ENCODE results near the gene TBC1D22A.

TBC1D22A gene

DNA sequence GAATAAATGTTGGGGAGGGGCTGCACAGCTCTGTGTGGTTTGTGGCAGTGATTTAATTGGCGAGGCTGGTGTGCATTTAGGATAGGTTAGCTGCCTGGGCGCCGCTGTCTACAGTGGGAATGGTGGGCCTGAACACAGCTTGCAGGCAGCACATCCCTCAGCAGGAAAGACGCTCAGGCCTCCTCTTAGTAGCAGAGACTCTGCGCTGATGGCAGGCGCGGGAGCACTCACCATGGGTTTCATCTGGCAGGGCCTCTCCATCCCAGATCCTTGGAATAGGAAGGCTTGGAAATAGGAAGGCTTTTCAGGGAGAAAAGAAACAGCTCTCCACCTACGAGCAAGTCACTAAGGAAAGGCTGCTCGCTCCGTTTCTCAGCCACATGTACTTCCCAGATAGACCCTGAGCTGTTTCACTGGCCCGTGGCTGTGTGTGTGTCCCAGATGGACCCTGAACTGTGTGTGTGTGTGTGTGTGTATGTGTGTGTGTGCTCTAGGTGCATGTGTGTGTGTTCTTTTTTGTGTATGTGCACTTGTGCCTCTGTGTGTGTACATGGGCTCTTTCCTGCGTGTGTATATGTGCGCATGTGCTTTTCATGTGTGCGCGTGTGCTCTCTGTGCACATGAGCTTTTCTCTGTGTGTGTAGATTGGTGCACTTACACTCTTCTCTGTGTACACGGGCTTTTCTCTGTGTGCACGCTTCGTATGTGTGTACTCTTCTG is 144.0 kb downstream of the TBC1D22A start:
- no peak for DNase-seq (ENCODE audit: low read depth in 1 of 2, low spot score in 1 of 2)

DNA sequence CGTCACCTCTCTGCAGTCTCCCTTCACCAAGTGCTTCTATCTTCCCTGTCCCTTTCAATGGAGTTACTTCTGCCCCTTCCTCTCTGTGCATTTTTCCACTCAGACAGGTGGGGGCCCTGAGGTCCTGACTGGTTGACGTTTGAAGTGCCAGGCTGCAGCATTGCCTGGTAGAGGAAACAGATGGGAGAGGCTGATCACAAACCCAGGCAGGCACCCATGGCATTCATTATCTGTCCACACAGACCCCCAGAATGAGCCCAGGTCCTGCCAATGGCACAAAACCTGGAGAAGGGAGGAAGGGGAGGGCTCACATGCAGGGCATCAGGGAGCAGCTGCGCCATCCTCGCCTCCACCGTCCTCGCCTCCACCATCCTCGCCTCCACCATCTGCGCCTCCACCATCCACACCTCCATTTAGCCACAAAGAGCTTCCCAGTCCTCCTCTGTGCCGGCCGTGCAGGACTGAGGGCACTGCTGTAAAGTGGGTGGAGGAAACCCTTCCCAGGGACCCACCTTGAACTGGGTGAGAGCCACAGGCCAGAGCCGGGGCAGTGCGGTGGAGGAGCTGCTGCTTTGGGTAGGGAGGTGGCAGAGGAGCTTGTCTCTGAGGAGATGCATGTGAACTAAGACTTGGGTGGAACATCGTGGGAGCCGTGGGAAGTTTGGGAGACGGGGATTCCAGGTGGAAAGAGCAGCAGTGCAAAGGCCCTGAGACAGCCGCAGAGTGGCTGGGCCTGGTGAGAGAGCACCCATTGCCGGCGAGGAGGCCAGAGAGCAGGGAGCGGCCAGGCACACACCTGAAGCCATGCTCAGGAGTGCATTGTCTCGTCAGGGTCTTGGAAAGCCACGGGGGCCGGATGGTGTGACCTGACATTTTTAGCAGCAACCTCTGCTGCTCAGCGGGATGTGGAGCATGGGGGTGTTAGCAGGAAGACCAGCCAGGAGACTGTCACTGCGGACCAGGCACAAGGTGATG is 145.1 kb downstream of the TBC1D22A start:
- no peak for DNase-seq (ENCODE audit: low read depth in 1 of 2, low spot score in 1 of 2)

DNA sequence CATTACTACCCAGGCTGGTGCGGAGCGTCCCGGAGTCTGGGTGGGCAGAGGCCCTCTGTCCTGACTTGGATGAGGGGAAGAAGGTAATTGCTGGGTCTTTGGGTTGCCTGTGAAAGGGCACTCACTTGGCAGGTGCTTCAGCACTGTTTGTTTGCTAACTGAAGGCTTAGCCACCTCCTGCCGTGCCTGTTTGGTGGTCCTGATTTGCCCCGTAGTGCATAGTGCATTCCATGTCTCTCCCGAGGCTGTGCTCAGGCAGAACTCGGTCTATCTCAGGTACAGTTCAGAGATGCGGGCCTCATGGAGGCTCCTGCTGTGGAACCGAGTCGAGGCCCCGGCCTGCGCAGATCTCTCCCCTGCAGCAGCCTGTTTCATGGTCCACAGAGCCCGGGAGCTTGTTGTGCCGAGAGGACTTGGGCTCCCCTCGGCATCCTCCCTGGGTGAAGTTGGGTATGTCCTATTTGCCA is 146.2 kb downstream of the TBC1D22A start:
- DNase-seq (ENCODE audit: low read depth in 1 of 2, low spot score in 1 of 2) = no peak

DNA sequence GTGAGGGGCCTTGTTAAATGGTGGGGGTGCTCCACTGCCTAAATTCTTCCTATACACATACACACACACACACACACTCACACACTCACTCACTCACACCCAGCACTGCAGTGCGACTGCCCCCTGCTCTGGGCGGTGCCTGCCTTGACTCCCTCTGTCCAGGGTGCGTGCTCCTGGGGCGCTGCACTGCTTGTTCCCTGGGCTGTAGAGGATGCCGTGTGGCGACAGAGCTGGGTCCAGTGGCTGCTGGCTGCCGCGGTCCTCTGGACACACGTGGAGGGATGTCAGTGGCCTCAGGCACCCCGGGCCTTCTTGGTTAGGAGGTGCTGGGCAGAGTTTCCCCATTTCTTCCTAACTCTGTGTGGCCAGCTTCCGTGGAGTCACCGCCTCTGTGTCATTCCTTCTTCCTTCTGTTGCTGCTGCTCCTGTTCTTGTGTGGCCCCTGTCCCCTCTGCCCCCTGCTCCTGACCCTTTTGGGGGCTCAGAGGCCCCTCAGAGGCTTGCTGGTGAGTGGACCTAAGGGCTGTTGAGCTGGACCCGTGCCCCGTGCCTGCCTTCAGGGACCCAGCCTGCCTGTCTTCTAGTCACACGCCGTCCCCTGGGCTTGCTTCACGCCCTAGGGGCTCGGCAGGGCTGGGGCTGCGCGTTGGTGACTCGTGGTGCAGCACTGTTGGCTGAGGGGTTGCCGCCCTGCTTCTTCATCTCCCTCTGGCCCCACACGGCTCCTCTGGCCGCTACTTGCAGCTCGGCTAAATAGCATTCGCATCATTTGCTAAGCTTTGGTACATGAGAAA is 147.0 kb downstream of the TBC1D22A start:
- no peak for DNase-seq (ENCODE audit: low read depth in 1 of 2, low spot score in 1 of 2)

DNA sequence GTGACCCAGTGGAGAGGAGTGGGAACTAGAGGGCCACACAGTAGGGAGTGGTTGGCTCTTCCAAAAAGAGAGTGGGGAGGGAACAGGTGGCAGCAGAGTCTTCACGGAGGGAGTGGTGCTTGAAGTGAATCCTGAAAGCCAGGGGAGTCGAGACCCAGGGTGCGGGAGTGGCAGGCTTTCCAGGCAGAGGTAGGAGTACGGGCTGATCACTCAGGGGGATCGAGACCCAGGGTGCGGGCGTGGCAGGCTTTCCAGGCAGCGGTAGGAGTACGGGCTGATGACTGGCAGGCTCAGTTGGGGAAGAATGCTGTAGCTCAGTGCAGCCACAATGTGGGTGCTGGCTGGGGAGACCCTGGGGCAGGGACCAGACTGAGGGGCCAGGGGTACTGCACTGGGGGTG is 148.2 kb downstream of the TBC1D22A start:
- no peak for DNase-seq (ENCODE audit: low read depth in 1 of 2, low spot score in 1 of 2)

DNA sequence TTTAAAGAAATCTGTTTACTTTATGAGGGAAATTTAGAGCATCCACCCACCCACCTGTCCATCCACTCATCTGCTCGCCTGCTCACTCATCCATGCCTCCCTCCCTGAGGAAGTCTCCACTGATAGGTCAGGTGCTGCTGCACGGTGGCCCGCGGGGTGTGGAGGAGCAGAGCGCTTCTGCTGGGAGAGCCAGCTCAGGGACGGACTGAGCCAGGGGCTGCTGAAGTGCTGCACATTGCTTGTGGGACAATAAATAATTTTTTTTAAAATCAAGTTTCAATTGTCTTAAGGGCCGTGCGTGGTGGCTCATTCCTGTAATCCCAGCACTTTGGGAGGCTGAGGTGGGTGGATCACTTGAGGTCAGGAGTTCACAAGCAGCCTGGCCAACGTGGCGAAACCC is 148.9 kb downstream of the TBC1D22A start:
- no peak for DNase-seq (ENCODE audit: low read depth in 1 of 2, low spot score in 1 of 2)

DNA sequence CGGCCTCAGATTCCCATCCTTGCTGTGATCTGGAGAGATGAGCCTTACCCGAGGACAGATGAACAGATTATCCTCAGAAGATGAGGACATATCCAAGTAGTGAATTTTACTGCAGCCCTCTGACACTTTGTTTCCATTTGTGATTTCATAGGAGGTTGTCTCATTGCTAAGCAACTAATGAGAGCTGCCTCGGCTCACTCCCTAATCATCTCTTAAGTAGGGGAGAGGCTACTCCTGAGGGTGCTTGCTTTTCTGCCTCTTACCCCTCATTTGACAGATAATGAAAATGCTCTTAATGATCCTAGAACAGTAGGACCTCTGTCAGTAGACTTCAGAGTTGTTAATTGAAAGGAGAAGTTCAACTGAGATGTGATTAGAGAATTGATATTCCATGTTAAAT is 150.9 kb downstream of the TBC1D22A start:
- no peak for DNase-seq (ENCODE audit: low read depth in 1 of 2, low spot score in 1 of 2)

DNA sequence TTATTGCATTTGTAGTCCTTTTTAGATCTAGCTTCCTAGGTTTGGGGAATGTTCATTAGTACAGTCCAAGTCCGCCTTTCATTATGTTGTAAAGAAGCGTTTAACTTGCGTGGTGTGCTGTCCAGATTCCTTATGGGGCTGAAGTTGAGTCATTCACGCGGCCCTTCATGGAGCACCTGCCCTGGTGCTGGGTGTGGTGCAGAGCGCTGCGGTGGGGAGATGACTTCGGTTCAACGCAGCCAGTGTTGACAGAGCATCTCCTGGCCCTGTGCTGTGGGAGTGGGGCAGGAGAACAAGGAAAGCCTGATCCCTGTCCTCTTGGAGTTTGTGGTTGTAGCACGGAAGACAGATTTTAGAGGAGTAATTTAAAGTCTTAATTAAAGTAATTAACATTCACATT is 152.0 kb downstream of the TBC1D22A start:
- no peak for DNase-seq (ENCODE audit: low read depth in 1 of 2, low spot score in 1 of 2)

DNA sequence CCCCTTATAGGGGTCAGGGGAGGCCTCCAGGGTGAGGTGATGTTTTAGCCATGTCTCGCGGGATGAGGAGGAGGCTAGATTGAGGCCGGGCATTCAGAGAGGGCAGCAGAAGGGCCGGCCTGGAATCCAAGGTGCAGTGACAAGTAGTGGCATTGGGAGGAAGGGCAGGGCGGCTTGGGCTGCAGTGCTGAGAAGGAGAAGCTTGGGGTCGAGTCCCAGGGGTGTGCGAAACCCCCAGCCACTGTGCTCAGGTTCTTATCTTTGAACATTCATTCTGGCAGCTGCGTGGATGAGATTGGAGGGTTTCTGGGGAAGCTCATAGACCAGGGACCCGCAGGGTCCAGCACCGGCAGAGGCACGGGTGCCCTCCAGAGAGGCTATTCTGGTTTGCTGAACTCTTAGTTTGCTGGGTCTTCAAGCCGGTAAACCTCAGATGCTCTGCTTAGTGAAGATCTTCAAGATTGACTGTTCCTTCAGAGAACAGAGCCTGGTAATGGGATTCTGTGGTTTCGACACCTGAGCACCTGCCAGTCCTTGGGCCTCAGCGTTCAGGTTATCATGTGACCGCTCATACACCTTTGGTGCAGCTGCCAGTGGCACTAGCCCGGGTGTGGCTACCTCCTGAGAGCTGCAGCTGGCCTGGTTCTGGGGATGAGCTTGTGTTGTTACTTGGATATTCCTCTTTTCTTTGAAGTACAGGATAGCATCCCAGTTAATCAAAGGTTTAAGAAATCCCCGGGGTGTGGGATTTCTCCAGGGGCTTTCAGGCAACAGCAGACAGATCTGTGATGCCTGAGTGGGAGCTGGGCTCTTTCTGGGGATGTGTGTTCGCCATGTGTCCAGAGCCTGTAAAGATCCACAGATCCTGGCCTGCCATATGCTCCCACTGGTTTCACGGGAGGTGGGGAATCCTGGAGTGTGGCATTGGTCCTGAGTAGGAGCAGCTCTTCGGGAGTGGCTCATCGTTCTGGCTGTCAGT is 152.8 kb downstream of the TBC1D22A start:
- no peak for DNase-seq (ENCODE audit: low read depth in 1 of 2, low spot score in 1 of 2)

DNA sequence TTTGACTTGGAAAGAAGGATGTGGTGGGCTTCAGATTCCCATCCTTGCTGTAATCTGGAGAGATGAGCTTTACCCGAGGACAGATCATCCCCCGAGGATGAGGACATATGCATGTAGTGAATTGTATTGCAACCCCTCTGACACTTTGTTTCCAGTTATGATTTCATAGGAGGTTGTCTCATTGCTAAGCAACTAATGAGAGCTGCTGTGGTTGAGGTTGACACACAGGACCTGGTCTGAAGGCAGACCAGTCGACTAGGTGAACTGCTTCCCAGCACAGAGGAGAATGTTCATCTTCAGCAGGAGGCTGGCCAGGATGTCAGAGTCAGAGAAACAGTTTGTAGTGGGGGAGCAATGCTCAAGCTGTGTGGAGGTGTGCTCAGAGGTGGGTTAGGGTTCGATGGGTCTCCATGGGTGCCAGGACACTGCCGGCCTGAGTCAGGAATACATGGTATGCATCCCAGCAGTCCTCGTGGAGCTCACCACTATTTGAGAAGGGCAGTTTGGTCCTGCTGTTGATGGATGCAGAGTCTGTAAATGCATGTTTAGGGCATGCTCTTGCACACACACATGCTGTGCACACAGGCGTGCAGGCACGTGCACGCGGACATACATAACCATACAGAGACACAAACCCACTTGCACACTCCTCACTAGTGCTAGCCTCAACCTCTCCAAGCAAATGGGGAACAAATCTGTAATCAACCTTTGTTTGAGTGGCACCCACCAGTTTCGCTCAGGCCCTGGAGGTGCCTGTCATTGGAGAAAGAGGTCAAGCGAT is 153.7 kb downstream of the TBC1D22A start:
- no peak for DNase-seq (ENCODE audit: low read depth in 1 of 2, low spot score in 1 of 2)

DNA sequence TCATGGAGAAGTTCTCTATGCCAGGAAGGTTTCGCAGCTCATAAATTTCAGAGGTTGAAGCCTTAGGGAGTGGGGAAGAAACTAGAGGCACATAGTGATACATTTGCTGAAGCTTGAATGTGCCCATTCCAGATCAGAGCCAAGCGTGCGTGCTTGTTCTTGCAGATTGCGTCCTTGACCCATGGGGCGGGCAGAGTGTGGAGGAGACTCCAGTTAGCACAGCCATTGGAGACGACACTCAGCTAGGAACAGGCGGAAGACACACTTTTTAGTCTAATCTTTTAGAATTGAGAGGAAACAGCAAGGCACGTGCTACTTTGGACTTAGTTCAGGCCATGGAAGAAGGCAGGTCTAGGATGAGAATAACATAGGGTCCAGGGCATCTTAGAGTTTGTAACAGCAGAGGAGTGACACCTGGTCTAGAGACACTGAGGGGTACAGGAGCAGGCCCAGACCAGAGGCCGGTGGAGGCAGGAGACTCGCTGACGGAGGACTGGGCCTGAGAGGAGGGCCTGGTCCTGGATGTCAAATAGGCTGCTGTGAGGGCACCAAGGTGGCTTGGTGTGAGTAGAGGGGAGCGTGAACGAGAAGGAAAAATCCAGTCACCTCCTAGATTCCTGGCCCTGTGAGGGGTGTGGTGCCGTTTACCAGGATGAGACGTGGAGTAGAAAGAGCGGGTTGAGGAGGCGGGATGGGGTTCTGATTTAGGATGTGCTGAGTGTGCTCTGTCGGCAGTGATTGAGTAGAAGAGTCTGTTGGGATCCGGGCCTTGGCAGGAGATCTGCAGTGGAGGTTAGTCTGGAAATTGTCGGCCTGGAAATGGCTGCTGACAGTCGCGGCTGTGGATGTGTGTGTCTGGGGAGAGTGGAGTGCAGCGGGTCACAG is 154.7 kb downstream of the TBC1D22A start:
- DNase-seq (ENCODE audit: low read depth in 1 of 2, low spot score in 1 of 2) = no peak

DNA sequence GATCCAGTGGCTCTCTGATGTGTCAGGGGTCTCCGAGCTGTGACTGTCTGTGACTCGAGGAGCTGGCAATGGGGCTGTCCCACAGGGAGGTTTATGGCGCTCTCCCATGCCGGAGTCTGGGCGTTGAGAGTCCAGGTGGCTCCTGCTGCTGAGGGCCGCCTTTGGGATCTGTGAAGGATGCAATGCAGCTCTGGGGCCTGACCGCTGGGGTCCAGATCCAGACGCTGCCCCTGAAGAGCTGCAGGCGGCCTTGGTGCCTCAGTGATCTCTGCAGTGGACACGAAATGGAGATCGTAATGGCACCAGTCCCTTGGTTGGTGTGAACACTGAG is 155.3 kb downstream of the TBC1D22A start:
- DNase-seq (ENCODE audit: low read depth in 1 of 2, low spot score in 1 of 2) = no peak

DNA sequence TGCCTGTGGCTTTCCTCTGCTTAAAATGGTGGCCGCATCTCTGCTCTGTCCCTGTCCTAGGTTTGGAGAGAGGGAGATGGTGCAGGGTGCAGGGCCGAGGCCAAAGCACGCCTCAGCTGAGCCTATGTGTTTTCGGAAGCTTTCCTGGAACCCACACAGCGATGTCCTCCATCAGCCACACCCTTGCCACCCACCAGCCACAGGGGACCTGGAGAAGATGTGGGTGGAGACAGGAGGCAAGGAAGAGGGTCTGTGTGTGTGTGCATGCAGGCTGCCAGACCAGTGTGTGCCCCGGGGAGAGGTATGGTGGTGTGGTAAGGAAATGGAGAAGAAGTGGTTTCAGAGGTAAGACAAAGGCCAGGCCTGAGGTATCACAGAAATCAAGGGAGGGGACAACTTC is 155.7 kb downstream of the TBC1D22A start:
- DNase-seq (ENCODE audit: low read depth in 1 of 2, low spot score in 1 of 2) = no peak

DNA sequence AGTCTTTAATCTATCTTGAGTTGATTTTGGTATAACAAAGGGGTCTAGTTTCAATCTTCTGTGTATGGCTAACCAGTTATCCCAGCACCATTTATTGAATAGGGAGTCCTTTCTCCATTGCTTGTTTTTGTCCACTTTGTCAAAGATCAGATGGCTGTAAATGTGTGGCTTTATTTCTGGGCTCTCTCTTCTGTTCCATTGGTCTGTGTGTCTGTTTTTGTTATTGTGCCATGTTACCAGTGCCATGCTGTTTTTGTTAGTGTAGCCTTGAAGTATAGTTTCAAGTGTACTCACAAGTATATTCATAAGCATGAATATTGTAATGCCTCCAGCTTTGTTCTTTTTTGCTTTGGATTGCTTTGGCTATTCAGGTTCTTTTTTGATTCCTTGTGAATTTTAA is 159.6 kb downstream of the TBC1D22A start:
- DNase-seq (ENCODE audit: low read depth in 1 of 2, low spot score in 1 of 2) = no peak

DNA sequence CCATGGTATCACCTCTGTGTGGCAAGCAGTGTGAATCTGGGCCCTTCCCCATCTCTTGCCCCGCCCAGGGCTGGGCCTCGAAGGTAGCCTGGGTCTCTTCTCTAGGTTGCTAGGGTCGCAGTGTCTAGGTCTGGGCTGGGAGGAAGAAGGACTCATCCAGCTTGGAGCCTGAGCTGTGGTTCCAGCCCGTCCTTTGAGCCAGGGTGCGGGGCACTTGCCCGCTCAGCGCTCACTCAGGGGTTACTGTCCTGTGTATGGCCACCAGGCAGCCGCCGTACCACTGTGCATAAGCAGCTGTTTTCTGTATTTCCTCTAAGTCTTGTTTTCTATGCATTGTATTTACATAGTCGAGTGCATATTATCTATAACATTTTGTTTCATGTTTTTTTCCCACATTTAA is 160.9 kb downstream of the TBC1D22A start:
- DNase-seq (ENCODE audit: low read depth in 1 of 2, low spot score in 1 of 2) = no peak

DNA sequence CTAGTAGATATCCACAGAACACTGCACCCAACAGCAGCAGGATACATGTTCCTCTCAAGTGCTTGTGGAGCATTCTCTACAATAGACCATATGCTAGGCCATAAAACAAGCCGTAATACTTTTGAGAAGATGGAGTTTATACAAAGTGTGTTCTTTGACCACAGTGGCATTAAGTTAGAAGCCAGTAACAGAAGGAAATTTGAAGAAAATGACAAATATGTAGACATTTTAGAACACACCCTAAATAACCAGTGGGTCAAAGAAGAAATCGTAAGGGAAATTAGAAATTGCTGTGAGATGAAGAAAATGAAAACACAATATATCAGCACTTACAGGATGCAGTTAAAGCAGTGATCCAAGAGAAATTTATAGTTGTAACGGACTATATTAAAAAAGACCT is 163.4 kb downstream of the TBC1D22A start:
- no peak for DNase-seq (ENCODE audit: low read depth in 1 of 2, low spot score in 1 of 2)

DNA sequence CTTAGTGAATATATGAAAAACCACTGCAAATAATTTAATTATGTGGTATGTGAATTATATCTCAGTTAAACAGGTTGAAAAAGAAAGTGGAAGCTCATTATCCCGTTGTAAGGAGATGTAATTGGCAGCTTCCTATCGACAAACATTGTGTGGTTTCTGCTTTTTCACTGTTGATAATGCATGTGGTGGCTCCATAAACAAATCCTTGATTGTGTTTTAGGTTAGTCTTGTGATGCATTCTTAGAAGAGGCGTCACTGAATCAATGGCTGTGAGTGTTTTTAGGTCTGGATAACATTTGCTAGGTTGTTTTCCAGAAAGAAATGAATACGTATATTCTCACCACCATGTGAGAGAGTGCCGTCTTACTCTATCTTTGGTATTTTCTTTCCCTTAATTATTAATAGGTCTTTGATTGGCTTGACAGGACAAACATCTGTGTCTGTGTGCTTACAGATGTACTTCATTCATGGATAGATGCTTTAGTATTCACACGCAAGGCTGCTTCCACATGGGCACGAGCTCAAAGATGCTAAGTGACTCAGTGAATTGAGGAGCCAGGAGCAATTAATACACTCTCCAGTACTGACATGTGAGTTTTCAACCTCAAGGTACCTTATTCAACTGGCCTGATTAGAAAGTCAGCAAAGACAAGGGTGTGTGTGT is 166.7 kb downstream of the TBC1D22A start:
- DNase-seq (ENCODE audit: low read depth in 1 of 2, low spot score in 1 of 2) = no peak

DNA sequence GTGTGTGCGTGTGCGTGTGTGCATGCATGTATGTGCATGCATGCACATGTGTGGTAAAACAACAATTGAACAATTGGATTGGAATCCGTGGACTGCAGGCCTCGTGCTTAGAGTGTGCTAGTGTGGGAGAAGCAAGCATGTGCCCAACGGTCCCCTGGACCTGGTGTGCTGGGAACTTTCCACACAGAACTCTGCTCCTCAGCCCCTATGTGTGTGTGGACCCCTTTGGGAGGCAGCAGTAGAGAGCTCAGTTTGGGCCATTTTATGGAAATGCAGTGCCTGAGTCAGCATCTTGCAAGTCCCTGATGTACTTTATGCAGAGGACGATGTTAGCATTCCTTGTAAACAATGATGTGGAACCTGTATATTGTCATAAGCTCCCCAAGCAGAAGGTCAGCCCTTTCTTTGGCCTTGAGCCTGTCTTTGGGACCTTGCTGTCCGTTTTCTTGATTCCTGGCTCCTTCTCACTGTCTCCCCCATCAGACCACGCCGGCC is 167.3 kb downstream of the TBC1D22A start:
- no peak for DNase-seq (ENCODE audit: low read depth in 1 of 2, low spot score in 1 of 2)
